CD4-positive, alpha-beta T cell treated with Interleukin-21 for 1 hour (primary cell): ENCODE data around the gene SYT12.

Experiments
- DNase-seq: peaks from one replicate; pipeline ENCODE4 v3.0.0-alpha.2; 2020

SYT12 gene

DNA sequence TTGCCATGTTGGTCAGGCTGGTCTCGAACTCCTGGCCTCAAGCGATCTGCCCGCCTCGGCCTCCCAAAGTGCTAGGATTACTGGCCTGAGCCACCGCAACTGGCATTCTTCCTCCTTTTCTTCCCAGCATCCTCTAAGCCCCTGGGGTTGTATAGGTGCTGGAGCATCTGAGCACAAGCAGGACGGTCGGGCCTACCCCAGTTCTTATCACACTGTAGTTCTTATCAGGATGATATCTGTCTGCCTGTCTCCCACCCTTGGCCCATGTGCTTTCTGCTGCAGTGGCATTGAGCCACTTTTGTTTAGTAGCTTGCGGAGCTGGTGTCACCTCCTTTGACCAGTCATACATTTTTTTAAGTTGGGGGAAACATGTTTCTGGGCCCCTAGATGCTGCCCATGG, 35.6 kb downstream of the SYT12 start:
- DNase-seq: no peak

- DNase-seq: no peak
Measured at GRCh38 chr11:67059671-67060070, 36.7 kb downstream of the SYT12 start.

DNA sequence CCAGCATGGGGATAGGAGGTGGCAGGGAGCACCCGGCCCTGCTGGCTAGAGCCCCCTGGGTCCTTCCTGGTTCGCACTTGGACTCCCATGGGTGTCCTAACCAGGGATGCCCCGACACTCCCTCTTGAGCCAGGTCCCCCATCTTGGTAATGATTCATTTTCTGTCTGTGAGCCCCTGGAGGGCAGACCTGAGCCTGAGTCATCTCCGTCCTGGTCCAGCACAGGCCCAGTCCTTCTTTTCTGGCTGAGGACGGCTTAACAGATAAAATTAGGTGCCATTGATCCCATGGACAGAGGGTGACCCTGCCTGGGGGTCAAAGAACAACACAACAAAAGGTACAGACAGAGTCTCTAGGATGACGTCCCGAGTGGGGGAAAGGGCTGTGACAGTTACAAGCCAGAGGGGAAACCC, 37.2 kb downstream of the SYT12 start:
- no peak for DNase-seq

DNA sequence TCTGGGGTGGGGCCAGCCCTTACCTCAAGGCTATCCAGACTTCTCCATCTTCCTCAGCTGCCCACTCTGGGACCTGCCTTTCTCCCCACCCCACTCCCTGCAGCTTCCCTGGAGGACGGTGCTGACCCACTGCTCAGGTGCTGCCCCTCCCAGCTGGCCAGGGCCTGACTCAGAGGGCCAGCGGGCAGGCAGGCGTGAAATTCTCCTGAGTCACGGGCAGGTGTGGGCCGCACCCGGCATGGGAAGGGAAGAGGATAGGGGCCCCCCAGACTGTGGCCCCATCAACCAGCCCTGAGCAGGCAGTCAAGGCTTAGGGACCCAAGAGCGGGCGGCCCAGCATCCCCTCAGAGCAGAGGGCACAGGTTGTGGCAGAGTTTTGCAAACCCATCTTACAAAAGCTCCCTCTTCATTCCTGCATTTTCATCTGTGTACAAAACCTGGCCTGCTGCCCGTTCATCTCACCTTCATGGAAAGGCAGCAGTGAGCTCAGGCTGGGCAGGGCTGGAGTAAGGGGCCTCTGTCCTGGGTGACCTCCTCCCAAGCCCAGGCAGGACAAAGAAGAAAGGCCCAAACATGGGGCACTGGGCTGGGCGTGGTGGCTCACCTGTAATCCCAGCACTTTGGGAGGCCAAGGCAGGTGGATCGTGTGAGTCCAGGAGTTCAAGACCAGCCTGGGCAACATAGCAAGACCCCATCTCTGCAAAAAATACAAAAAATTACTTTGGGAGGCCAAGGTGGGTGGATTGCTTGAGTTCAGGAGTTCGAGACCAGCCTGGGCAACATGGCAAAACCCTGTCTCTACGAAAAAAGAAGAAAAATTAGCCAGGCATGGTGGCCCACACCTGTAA, 39.8 kb downstream of the SYT12 start:
- no peak for DNase-seq

DNA sequence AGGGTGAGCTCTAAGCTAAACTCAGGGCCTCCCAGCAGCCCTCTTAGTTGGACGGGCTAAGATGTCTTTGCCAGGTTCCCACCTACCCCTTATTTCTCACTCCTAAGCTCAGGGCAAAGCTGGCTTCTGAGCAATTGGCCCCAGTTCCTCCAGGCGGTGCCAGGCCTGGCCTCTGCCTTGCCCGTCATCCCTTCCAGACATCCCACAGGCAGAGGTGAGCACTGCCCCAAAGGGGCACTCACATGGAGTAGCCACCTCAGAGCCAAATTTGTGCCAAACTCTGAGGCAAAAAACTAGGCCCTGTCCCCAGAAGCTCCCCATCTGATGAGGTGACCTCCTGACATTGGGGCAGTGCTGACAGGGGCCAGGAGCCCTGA, 43.4 kb downstream of the SYT12 start:
- no peak for DNase-seq

- peak; percentile 71 for DNase-seq
Measured at GRCh38 chr11:67071420-67072284, 48.7 kb downstream of the SYT12 start.

DNA sequence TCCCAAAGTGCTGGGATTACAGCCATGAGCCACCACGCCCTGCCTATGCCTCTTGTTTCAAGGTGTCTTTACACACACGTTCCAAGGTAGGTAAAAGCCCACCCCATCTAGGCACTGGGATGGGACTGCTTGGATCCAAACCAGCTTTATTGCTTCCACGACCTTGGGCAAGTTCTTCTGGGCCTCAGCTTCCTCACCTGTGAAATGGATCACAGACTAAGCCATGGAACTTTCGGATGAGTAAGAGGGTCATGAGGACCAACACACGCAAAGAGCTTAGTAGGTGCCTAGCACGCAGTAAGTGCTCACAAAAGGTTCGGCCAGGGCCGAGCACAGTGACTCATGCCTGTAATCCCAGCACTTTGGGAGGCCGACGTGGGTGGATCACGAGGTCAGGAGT, 49.4 kb downstream of the SYT12 start:
- no peak for DNase-seq

DNA sequence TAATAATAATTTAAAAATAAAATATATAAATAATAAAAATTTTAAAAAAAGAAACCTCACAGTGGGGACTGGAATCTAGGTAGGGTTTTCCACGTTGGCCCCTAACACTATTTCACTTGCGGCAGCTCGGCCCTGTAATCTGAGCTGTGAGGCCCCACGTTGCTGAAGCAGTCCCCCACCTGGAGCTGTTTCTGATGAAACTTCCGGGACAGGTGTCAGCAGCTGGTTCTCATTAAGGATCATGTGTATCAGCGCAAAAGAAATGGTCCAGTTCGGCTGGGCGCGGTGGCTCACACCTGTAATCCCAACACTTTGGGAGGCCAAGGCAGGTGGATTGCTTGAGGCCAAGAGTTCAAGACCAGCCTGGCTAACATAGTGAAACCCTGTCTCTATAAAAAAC, 51.0 kb downstream of the SYT12 start:
- DNase-seq: no peak

DNA sequence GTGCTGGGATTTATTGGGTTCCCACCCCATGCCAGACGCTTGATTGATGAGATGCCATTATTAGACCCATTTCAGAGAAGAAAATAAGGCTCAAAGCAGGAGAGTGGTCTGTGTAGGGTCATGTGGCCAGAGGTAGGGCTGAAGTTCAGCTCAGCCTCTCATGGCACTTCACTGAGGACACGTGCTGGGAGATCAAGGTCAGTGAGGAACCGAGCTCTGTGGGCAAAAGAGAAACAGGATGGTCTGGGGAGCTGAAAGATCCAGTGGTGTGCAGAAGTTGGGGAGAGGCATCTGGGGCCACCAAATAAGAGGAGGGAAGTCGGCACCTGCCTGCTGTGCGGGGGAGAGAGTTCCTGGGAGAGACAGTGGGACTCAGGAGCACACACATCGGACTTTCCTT, 53.3 kb downstream of the SYT12 start:
- DNase-seq: no peak

GRCh38 chr11:67079065-67079705, 56.3 kb downstream of the SYT12 start:
- DNase-seq: no peak

DNA sequence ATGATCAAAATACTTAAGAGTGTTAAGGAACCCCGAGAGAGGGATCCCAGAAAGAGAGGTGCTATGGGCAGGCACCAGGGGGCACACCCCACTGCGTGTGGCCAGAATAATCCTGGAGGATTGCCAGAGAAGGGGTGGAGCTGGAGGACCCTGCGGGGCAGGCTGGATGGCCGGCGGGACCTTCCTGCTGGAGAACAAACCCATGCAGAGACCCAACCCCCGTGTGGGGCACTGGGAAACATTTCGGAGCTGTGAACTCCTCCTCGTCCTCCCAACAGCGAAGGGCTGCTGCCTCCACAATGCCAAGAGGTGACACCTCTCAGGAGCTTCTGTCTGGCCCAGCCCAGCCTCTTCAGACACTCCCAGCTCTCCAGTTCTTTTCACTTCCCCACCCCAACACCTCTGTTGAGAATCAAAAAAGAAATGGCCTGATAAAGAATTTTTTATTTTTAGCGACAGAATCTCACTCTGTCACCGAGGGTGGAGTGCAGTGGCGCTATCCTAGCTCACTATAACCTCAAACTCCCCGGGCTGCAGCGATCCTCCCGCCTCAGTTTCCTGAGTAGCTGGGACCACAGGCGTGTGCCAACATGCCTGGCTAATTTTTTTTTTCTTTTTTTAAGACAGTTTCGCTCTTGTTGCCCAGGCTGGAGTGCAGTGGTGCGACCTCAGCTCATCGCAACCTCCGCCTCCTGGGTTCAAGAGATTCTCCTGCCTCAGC, 59.3 kb downstream of the SYT12 start:
- peak; percentile 15 for DNase-seq

DNA sequence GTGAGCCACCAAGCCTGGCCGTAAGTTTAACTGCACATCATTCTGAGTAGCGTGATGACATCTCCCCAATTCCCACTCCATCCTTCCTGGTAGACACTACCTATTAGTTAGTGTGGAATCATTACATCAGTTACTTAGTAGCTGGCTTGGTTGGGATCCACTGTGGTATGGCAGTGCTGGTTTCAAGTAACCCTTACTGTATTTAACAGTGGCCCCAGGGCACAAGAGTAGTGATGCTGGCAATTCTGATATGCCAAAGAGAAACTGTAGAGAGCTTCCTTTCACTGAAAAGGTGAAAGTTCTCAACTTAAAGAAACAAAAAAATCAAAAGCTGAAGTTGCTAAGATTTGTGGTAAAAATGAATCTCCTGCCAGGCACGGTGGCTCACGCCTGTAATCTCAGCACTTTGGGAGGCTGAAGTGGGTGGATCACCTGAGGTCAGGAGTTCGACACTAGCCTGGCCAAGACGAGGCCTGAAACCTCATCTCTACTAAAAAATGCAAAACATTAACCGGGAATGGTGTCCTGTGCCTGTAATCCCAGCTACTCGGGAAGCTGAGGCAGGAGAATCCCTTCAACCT, 60.9 kb downstream of the SYT12 start:
- DNase-seq: no peak

DNA sequence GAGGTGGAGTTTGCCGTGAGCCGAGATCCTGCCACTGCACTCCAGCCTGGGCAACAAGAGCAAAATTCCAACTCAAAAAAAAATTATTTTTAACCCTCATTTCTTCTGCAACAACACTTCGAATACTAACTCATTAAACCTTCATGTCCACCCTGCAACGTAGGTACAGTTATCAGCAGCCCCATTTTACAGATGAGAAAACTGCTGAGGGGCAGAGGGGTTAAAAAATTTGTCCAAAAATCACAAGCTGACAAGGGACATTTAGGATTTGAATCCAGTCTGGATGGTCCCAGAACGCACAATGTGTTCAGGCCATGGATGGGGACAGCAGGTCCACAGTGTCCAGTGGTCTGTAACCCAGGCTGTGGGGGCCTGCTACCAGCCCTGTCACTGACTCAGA, 62.7 kb downstream of the SYT12 start:
- DNase-seq: no peak

DNA sequence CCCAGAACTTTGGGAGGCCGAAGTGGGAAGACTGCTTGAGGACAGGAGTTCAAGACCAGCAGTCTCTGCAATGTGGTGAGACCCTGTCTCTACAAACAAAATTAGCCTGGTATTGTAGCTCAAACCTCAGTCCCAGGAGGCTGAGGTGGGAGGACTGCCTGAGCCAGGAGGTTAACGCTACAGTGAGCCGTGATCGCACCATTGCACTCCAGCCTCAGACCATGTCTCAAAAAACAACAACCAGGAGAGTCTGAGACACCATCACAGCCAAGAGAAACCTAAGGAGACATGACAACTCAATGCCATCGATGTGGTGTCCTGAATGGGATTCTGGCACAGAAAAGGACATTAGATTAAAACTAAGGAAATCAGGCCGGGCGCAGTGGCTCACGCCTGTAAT, 67.8 kb downstream of the SYT12 start:
- no peak for DNase-seq

DNA sequence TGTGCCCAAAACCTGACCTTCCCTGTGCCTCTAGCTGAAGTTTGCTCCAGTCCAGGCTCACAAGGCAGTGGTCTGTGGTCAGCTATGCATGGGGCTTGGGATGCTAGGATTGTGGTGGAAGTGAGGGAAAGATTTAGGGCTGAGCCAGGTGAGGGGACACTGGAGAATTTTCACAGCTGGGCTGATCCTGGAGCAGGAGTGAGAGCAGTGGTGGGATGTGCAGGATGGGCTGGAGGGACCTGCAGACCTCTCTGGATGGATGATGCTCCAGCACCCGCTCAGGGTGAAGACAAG, 72.2 kb downstream of the SYT12 start:
- no peak for DNase-seq

DNA sequence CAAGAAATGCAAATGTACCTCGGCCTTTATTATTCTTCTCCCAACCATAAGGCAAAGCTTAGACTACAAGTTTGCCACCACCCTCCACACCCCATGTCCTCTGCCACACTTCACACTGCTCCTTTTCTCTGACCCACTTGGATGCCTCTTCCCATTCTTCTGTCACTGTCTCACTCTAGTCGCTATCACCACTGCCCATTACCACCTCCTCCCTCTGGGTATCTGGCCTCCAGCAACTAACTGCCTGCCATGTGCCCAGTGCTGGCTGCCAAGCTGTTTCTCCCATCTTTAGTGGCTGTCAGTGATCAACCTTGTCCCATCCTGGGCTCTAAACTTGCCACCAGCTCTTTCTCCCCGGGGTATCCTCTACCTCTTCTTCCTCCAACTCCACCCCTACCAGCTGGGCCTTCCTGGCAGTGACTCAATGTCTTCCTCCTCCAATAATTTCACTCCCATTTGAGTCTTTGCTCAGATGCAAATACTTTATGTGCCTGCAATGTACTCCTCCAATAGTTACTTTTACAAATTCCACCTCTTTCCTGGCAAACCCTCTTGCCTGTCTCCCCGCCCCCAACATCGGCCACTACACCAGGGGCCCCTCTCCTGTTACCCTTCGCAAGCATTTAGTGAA, 76.0 kb downstream of the SYT12 start:
- DNase-seq: no peak

- no peak for DNase-seq
Measured at GRCh38 chr11:67099831-67100324, 76.9 kb downstream of the SYT12 start.
